HepG2 (cell line): Measurements from ENCODE around the gene CMIP. TPM values are rescaled to one million over a fixed set of nuclear protein-coding genes. Genes with fewer than 3 reads are reported as not detected.

ENCODE experiments used
- GTF3A ChIP-seq: sonication (generic); formaldehyde crosslinking; conservative IDR thresholded peaks from 2 replicates; pipeline ENCODE4 v1.4.0; 2020; ENCODE audit warnings: mild to moderate bottlenecking, missing genetic modification reagents
- HCFC1 ChIP-seq: fragments of 150-350 bp; IDR thresholded peaks from 2 replicates; pipeline ENCODE4 v1.6.1; 2014; ENCODE audit warnings: low read depth, low read length
- NFKB2 ChIP-seq: sonication (generic); formaldehyde crosslinking; IDR thresholded peaks from 2 replicates; pipeline ENCODE4 v1.4.0; 2020; ENCODE audit warnings: missing genetic modification reagents, borderline replicate concordance
- RERE ChIP-seq: IDR thresholded peaks from 2 replicates; pipeline ENCODE4 v1.6.1; 2016; ENCODE audit warnings: low read depth, missing genetic modification reagents, missing compliant biosample characterization
- RORA ChIP-seq: sonication (generic); formaldehyde crosslinking; IDR thresholded peaks from 2 replicates; pipeline ENCODE4 v1.5.0; 2020; ENCODE audit warnings: mild to moderate bottlenecking, missing genetic modification reagents, moderate library complexity
- STAG1 ChIP-seq: sonication (generic); formaldehyde crosslinking; IDR thresholded peaks from 2 replicates; pipeline ENCODE4 v1.4.0; 2020; ENCODE audit warnings: missing genetic modification reagents
- ZNF101 ChIP-seq: sonication (generic); formaldehyde crosslinking; IDR thresholded peaks from 2 replicates; pipeline ENCODE4 v1.4.0; 2020; ENCODE audit warnings: mild to moderate bottlenecking, low read depth, missing genetic modification reagents, borderline replicate concordance
- polyA plus RNA-seq, 8 experiments: library from polyadenylated mRNA; depleted of rRNA in 3 of 8; stranded (reverse) in 7 of 8; unstranded in 1 of 8; fragments of >200 nt; fragmentation: Illumina TruSeq in 4 of 8; extraction: Trizol in 4 of 8; gene quantifications; 2 replicates each; pipeline versions ENCODE4 v1.2.1 to v1.2.3, GENCODE V29; 2011 to 2016; ENCODE audit warnings: low read depth in 4 of 8, missing spikeins in 1 of 8, mixed read lengths in 1 of 8; ENCODE audit not compliant: insufficient read depth in 1 of 8
- total RNA-seq, 5 experiments: library from RNA; depleted of rRNA; stranded (reverse); fragments of >200 nt; fragmentation: Illumina TruSeq; extraction: Trizol; gene quantifications; 2 replicates each; pipeline ENCODE4 v1.2.3, GENCODE V29; 2016; ENCODE audit warnings: low read depth in 1 of 5

Gene CMIP
- total and polyA plus RNA-seq, 2 of the 13 experiments (the other 11 are each of a cell fraction or from before 2014, with no cell fraction given): 10.9 to 18.1 TPM

- TF ChIP-seq RERE (CRISPR knock-in tag) (no peak), RORA (CRISPR knock-in tag) (no peak), ZNF101 (CRISPR knock-in tag) (no peak), HCFC1 (no peak), NFKB2 (0 out of 2 replicates have a peak, but pooled peaks have one; percentile 28), GTF3A (CRISPR knock-in tag) (no peak), STAG1 (CRISPR knock-in tag) (no peak)
Observed at GRCh38 chr16:81633680-81634379, 189.2 kb downstream of the CMIP start (continued).
